GM19397 (cell line): ENCODE data around the gene ING5.

ENCODE experiments used
- ATAC-seq: cut with Tn5 transposase; IDR thresholded peaks from one replicate; pipeline ENCODE4 v1.9.1; 2021; ENCODE audit warnings: mild to moderate bottlenecking, moderate library complexity; ENCODE audit not compliant: unreplicated experiment

Gene ING5

GRCh38 chr2:241775223-241776177 is 73.7 kb downstream of the ING5 start:
- no peak for ATAC-seq

- ATAC-seq = no peak
These were observed 74.7 kb downstream of the ING5 start, which contains the start of gene GAL3ST2 for GRCh38 chr2:241776336-241777169. TSS of gene GAL3ST2 (plus strand) at chr2:241776822. CDS start at chr2:241776956, 134 bp downstream.

GRCh38 chr2:241777170-241777685 is 75.4 kb downstream of the ING5 start:
- no peak for ATAC-seq

- no peak for ATAC-seq
These were observed 76.1 kb downstream of the ING5 start for GRCh38 chr2:241777686-241778627.
